ENCODE results near the gene OSM.

The OSM gene

GRCh38 chr22:30244641-30245040 is 22.0 kb downstream of the OSM start:
- no peak for TF ChIP-seq CTCF (IDR thresholded peaks at IDR 0.05; ENCODE audit: low read depth, low read length, missing control alignments)
- no peak for DNase-seq (ENCODE audit: extremely low read depth, low read depth)
- peak overlapping the region; percentile 74; the same call in 1 of the 2 replicates for H3K4me3 ChIP-seq (replicated peaks; ENCODE audit: low read depth, low read length)

- no peak overlapping the region for H3K4me3 ChIP-seq (replicated peaks; ENCODE audit: low read depth, low read length)
- TF ChIP-seq CTCF (IDR thresholded peaks at IDR 0.05; ENCODE audit: low read depth, low read length, missing control alignments) = no peak
- no peak for DNase-seq (ENCODE audit: extremely low read depth, low read depth)
Observed at GRCh38 chr22:30244066-30244465, 22.6 kb downstream of the OSM start.

GRCh38 chr22:30243661-30244060 is 23.0 kb downstream of the OSM start:
- no peak for DNase-seq (ENCODE audit: extremely low read depth, low read depth)
- H3K4me3 ChIP-seq (replicated peaks; ENCODE audit: low read depth, low read length) = no peak overlapping the region
- TF ChIP-seq CTCF (IDR thresholded peaks at IDR 0.05; ENCODE audit: low read depth, low read length, missing control alignments) = no peak

GRCh38 chr22:30241576-30242371 is 24.9 kb downstream of the OSM start:
- no peak overlapping the region for H3K4me3 ChIP-seq (replicated peaks; ENCODE audit: low read depth, low read length)
- no peak for TF ChIP-seq CTCF (IDR thresholded peaks at IDR 0.05; ENCODE audit: low read depth, low read length, missing control alignments)
- DNase-seq (ENCODE audit: extremely low read depth, low read depth) = no peak

- no peak for TF ChIP-seq CTCF (IDR thresholded peaks at IDR 0.05; ENCODE audit: low read depth, low read length, missing control alignments)
- no peak for DNase-seq (ENCODE audit: extremely low read depth, low read depth)
Observed at GRCh38 chr22:30240541-30241417, 25.9 kb downstream of the OSM start.

GRCh38 chr22:30239488-30240405 is 26.9 kb downstream of the OSM start:
- DNase-seq (ENCODE audit: extremely low read depth, low read depth) = no peak
- no peak for TF ChIP-seq CTCF (IDR thresholded peaks at IDR 0.05; ENCODE audit: low read depth, low read length, missing control alignments)
- no peak overlapping the region for H3K4me3 ChIP-seq (replicated peaks; ENCODE audit: low read depth, low read length)

More at GRCh38 chr22:30240541-30241417, 25.9 kb downstream of the OSM start:
- H3K4me3 ChIP-seq (replicated peaks; ENCODE audit: low read depth, low read length) = no peak overlapping the region

All from HFF-Myc (cell line).